Stimulated activated CD4-positive, alpha-beta T cell treated with anti-CD3 and anti-CD28 coated beads, Interleukin-2, amount 100 ng/mL, for 4 hours (primary cell): Measurements from ENCODE around the gene C1orf21.
"Not testable (repeated sequence)": the region's sequence is repeated elsewhere in the genome, so short reads cannot be mapped to it uniquely, and the experiment has no call there.

ENCODE experiments used
- DNase-seq: peaks from one replicate; pipeline ENCODE4 v3.0.0-alpha.2; 2020; ENCODE audit warnings: low read depth

The C1orf21 gene

GRCh38 chr1:184386312-184387068, at the start of gene C1orf21:
Gene C1orf21 (plus strand): TSS chr1:184387029. CDS start chr1:184477510, 90,481 bp downstream.
- DNase-seq, result peak; percentile 50

GRCh38 chr1:184337865-184338264, 49.0 kb upstream of the C1orf21 start:
- DNase-seq, result not testable (repeated sequence)

GRCh38 chr1:184340984-184341383, 45.8 kb upstream of the C1orf21 start:
- no peak for DNase-seq

- no peak for DNase-seq
Measured at GRCh38 chr1:184350573-184350972, 36.3 kb upstream of the C1orf21 start.

GRCh38 chr1:184351416-184351975, 35.3 kb upstream of the C1orf21 start:
- DNase-seq, result no peak

GRCh38 chr1:184352776-184353175, 34.1 kb upstream of the C1orf21 start:
- no peak for DNase-seq

GRCh38 chr1:184354719-184355118, 32.1 kb upstream of the C1orf21 start:
- DNase-seq, result no peak

GRCh38 chr1:184356891-184357290, 29.9 kb upstream of the C1orf21 start:
- no peak for DNase-seq

- DNase-seq, result no peak
Measured at GRCh38 chr1:184358256-184358655, 28.6 kb upstream of the C1orf21 start.

GRCh38 chr1:184359909-184360308, 26.9 kb upstream of the C1orf21 start:
- no peak for DNase-seq

- no peak for DNase-seq
Measured at GRCh38 chr1:184362876-184363275, 24.0 kb upstream of the C1orf21 start.

GRCh38 chr1:184365699-184366098, 21.1 kb upstream of the C1orf21 start:
- DNase-seq, result no peak

- no peak for DNase-seq
Measured at GRCh38 chr1:184366997-184367396, 19.8 kb upstream of the C1orf21 start.

- DNase-seq, result no peak
Measured at GRCh38 chr1:184367427-184368038, 19.3 kb upstream of the C1orf21 start.

GRCh38 chr1:184368354-184368753, 18.5 kb upstream of the C1orf21 start:
- no peak for DNase-seq

GRCh38 chr1:184370850-184371249, 16.0 kb upstream of the C1orf21 start:
- DNase-seq, result no peak

- DNase-seq, result no peak
Measured at GRCh38 chr1:184373155-184373554, 13.7 kb upstream of the C1orf21 start.

- no peak for DNase-seq
Measured at GRCh38 chr1:184376369-184376768, 10.5 kb upstream of the C1orf21 start.

GRCh38 chr1:184379111-184379752, 7.6 kb upstream of the C1orf21 start:
- DNase-seq, result no peak

GRCh38 chr1:184380468-184380867, 6.4 kb upstream of the C1orf21 start:
- DNase-seq, result no peak

GRCh38 chr1:184383772-184384323, 3.0 kb upstream of the C1orf21 start:
- no peak for DNase-seq

- DNase-seq, result no peak
Measured at GRCh38 chr1:184385865-184386311, 941 bp upstream of the C1orf21 start.
